ENCODE results near the gene PHLDB1.

DNA sequence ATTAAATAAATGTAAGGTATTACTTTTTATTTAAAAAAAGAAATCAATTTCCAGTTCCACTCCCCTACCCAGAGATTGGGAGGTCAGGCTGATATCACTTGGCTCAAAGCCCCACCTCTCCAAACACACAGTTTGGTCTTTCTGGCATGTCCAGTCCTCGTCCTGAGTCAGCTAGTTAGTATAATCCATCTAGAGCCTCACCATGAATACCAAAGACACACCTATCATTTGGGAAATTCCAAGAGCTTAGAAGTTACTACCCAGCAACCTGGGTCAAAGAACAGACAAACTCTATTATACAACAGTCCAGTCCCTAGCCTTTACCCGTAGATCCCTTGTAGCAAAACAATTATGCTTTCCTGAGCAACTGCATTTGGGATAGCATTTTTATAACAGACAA is 62.6 kb downstream of the PHLDB1 start:
- TF ChIP-seq FOXM1 (IDR thresholded peaks at IDR 0.05; ENCODE audit: borderline replicate concordance) = no peak
- TF ChIP-seq ELF4 (IDR thresholded peaks at IDR 0.05) = no peak
- no peak for TF ChIP-seq HDGF (IDR thresholded peaks at IDR 0.05; ENCODE audit: borderline replicate concordance)
- TF ChIP-seq TARDBP (IDR thresholded peaks at IDR 0.05) = no peak
- no peak for TF ChIP-seq ZNF384 (IDR thresholded peaks at IDR 0.05)
- TF ChIP-seq, protein P1, sequence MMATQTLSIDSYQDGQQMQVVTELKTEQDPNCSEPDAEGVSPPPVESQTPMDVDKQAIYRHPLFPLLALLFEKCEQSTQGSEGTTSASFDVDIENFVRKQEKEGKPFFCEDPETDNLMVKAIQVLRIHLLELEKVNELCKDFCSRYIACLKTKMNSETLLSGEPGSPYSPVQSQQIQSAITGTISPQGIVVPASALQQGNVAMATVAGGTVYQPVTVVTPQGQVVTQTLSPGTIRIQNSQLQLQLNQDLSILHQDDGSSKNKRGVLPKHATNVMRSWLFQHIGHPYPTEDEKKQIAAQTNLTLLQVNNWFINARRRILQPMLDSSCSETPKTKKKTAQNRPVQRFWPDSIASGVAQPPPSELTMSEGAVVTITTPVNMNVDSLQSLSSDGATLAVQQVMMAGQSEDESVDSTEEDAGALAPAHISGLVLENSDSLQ (IDR thresholded peaks at IDR 0.05) = no peak
- TF ChIP-seq SP1 (IDR thresholded peaks at IDR 0.05) = no peak
- no peak for TF ChIP-seq L3MBTL2 (conservative IDR thresholded peaks at IDR 0.05)
- TF ChIP-seq FOXK2 (IDR thresholded peaks at IDR 0.05) = no peak
- TF ChIP-seq SUZ12 (IDR thresholded peaks at IDR 0.05) = no peak
- TF ChIP-seq BHLHE40 (IDR thresholded peaks at IDR 0.05; ENCODE audit: borderline replicate concordance) = no peak
